ENCODE data around the gene ZIK1.

DNA sequence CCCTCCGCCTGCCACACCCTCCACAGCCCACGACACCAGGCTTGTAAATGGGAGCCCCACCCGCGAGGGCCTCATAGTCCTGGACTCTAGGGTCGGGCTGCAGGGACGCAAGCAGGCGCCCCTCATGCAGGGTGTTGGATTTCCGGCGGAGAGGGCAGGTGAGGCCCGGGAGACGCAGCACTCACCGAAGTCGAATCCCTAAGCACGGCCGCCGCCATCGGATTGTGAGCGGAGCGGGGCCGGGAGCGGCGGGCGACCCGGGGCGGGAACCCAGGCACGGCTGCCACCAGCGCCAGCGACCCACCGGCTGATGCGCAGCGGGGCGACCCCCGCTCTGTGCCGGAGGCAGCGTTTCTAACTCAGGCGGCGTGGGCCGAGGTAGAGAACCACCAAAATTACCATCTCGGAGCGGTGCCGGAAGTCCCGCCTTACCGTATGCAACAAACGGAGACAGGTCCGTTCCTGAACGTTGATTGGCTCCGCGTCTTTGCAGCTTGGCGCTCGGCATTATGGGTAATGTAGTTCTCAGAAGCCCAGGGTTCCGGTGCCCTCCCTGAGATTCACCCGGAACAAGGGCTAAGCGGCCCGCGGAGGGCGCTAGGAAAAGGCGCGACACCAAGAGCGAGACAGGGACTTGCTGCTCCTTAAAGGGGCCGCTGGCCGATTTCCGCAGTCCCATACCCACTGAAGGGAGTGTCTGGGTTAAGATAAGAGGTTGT lies 5.3 kb upstream of the ZIK1 start, which contains the start of gene ZNF416:
- TF ChIP-seq EZH2 (IDR thresholded peaks at IDR 0.05; ENCODE audit: borderline replicate concordance, low read depth, low read length, severe bottlenecking) (no peak), CTCF (IDR thresholded peaks at IDR 0.05; ENCODE audit: extremely low read depth in 1 of 2, insufficient read depth in 1 of 2, low read depth in 1 of 2, low read length in 2 of 2) (no peak)
- TF ChIP-seq, protein P1, sequence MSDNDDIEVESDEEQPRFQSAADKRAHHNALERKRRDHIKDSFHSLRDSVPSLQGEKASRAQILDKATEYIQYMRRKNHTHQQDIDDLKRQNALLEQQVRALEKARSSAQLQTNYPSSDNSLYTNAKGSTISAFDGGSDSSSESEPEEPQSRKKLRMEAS (IDR thresholded peaks at IDR 0.05; ENCODE audit: insufficient read depth, insufficient read length), result no peak
